Measurements from ENCODE around the gene XXYLT1. TPM values are rescaled to one million over a fixed set of nuclear protein-coding genes. Genes with fewer than 3 reads are reported as not detected.

XXYLT1 gene
- total and polyA plus RNA-seq, 2 of the 8 experiments (the other 6 are each of a cell fraction or from before 2014, with no cell fraction given): 18.9 to 23.8 TPM

- H3K4me1 ChIP-seq (replicated peaks in 1 of 4; ENCODE audit: control insufficient read depth in 3 of 4, insufficient read depth in 4 of 4, low read length in 3 of 4): peaks cover 0 to 7% (median under 1%) of the 10 kb centered on the region in 4 experiments; a peak in 5 of 7 replicates
- no peak overlapping the region for H2BK15ac ChIP-seq (ENCODE audit: low read length)
- H3K9me3 ChIP-seq (ENCODE audit: insufficient read depth in 2 of 2, low read depth in 1 of 2, low read length in 1 of 2): no peaks in the 10 kb centered on the region
- H3K14ac ChIP-seq (ENCODE audit: insufficient read length): no peak overlapping the region
- H2BK20ac ChIP-seq (ENCODE audit: low read length): no peak overlapping the region
- peaks cover 11% of the 10 kb centered on the region; the same call in 1 of the 2 replicates for H3K79me1 ChIP-seq (ENCODE audit: low read depth, low read length)
- no peak overlapping the region for H4K91ac ChIP-seq (replicated peaks; ENCODE audit: insufficient read length, low read length)
- no peak overlapping the region for H3K9ac ChIP-seq (replicated peaks in 1 of 4; ENCODE audit: extremely low read depth in 1 of 4, low read depth in 3 of 4, low read length in 3 of 4)
- ChIA-PET CTCF (ENCODE audit: partially characterized antibody) (no interaction called here), POLR2A (ENCODE audit: partially characterized antibody) (interaction anchor here (2.3 kb wide), 1 partner anchor 8 kb away, joined by 7 read pairs; no protein-coding TSS in a partner anchor)
- no peak overlapping the region for H3K4me2 ChIP-seq (ENCODE audit: insufficient read depth in 1 of 2, low read depth in 2 of 2, low read length in 2 of 2)
- H3K23ac ChIP-seq (ENCODE audit: insufficient read length): no peak overlapping the region
- DNase-seq (ENCODE audit: low read depth in 1 of 2, low spot score in 2 of 2) (no peak), FAIRE-seq (no peak)
- no peak overlapping the region for H4K5ac ChIP-seq (ENCODE audit: insufficient read length, low read depth, low read length)
- H3K27me3 ChIP-seq (replicated peaks in 1 of 4; ENCODE audit: control insufficient read depth in 3 of 4, extremely low read depth in 1 of 4, insufficient read depth in 3 of 4, low read length in 3 of 4): no peaks in the 10 kb centered on the region
- H3K18ac ChIP-seq (ENCODE audit: extremely low read depth, low read length): no peak overlapping the region
- H3K23me2 ChIP-seq (ENCODE audit: low read depth, low read length): no peaks in the 10 kb centered on the region
- H2BK12ac ChIP-seq (ENCODE audit: low read depth, low read length): no peak overlapping the region
- WGBS, 2 experiments (ENCODE audit: extremely low coverage in 1 of 2, insufficient coverage in 1 of 2, insufficient read length in 1 of 2, insufficient replicate concordance in 2 of 2, low coverage in 1 of 2, low lambda C conversion rate in 2 of 2, missing lambda C conversion rate in 1 of 2): 89% methylated on average over 11 of the region's 11 CpGs; no CpG with 5 or more reads in 1 of the 2 experiments
- peaks cover 0 to 16% of the 10 kb centered on the region in 2 experiments; a peak in 2 of 4 replicates for H3K79me2 ChIP-seq (ENCODE audit: control insufficient read depth in 1 of 2, insufficient read depth in 2 of 2, low read length in 2 of 2)
- no peak overlapping the region for H2AFZ ChIP-seq (ENCODE audit: low read length)
- H3K4ac ChIP-seq (replicated peaks; ENCODE audit: insufficient read length, low read depth, low read length): no peak overlapping the region
- H2BK120ac ChIP-seq (replicated peaks; ENCODE audit: low read depth, low read length): no peak overlapping the region
- no peaks in the 10 kb centered on the region for H3K36me3 ChIP-seq (ENCODE audit: control insufficient read depth in 2 of 4, insufficient read depth in 4 of 4, low read length in 3 of 4)
- no peak overlapping the region for H3K4me3 ChIP-seq (ENCODE audit: extremely low read depth in 1 of 4, insufficient read depth in 2 of 4, low read depth in 3 of 4, low read length in 4 of 4)
- H3K27ac ChIP-seq (ENCODE audit: low read depth, low read length): no peak overlapping the region
- H4K8ac ChIP-seq (ENCODE audit: extremely low read depth, insufficient read depth, low read length): no peak overlapping the region
- 0 out of 2 replicates have a peak overlapping the region, but pooled peaks have one; percentile 56 for H2BK5ac ChIP-seq (ENCODE audit: low read depth, low read length)
- no peaks in the 10 kb centered on the region for H4K20me1 ChIP-seq (replicated peaks in 1 of 2; ENCODE audit: control insufficient read depth in 1 of 2, insufficient read depth in 2 of 2, low read length in 2 of 2)
- no peak overlapping the region for H2AK5ac ChIP-seq (ENCODE audit: low read depth, low read length)
- no peak overlapping the region for H3K56ac ChIP-seq (replicated peaks; ENCODE audit: insufficient read length, low read depth, low read length)
- TF ChIP-seq BCL11A (IDR thresholded peaks at IDR 0.05; ENCODE audit: low read depth in 2 of 2, low read length in 2 of 2) (no peak), EP300 (IDR thresholded peaks at IDR 0.05; ENCODE audit: borderline replicate concordance in 1 of 2, low read depth in 2 of 2, low read length in 2 of 2) (no peak), POLR2A (IDR thresholded peaks at IDR 0.05; ENCODE audit: control extremely low read depth in 1 of 2, low read depth in 2 of 2, low read length in 2 of 2) (no peak), TAF7 (optimal IDR thresholded peaks at IDR 0.05; ENCODE audit: borderline replicate concordance, low read depth, low read length) (no peak), SP1 (IDR thresholded peaks at IDR 0.05; ENCODE audit: low read depth, low read length) (no peak), EZH2 (IDR thresholded peaks at IDR 0.05; ENCODE audit: low read depth, low read length, severe bottlenecking) (no peak), PHF8 (conservative IDR thresholded peaks at IDR 0.05; ENCODE audit: low read depth, low read length) (no peak), CREB1 (IDR thresholded peaks at IDR 0.05) (no peak), GABPA (IDR thresholded peaks at IDR 0.05; ENCODE audit: borderline replicate concordance, insufficient read depth, low read length) (no peak), CHD2 (IDR thresholded peaks at IDR 0.05; ENCODE audit: low read length) (no peak), ATF2 (IDR thresholded peaks at IDR 0.05; ENCODE audit: low read length) (no peak), SAP30 (IDR thresholded peaks at IDR 0.05; ENCODE audit: insufficient read depth, insufficient replicate concordance, low read length) (no peak)
Measured at GRCh38 chr3:195160908-195161434, 110.0 kb downstream of the XXYLT1 start.
